ENCODE measurements around the gene FAM120B. TPM values are rescaled to one million over a fixed set of nuclear protein-coding genes. Genes with fewer than 3 reads are reported as not detected.

The FAM120B gene
- total RNA-seq, 1 experiment from 2014 or later, result 15.2 TPM

DNA sequence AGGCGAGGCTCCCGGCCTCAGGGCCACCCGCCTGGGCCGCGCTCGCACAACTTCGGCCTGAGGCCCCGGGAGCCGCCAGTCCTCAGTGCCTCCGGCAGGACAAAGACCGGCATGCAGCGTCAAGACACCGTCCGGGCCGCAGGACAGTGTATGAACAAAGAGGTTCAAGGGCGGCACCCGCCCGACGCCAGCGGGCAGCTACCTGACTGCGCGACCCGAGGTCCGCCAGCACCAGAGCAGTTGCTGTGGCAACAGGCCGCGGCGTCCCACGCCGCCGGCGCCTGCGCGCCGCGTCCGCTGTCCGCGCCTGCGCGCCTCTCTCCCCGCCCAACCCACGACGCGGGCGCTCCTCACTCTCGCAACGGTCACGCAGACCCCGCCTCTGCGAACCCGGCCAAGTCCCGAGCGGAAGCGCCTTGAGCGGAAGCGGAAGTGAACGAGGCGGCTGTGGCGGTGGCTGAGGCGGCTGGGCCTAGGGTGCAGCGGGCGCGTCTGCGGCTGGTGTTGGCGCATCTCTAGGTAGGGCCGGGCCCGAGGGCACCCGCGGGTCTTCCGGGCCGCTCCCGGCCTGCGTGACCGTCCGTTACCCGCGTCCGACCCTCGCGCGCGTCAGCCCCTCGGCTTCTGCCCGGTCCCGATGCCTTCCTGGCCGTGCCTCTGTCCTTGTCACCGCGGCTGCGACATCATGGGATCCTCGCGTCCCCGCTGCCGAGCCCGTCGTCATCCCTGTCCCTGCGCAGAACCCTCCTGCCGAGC lies at the start of gene FAM120B (continued):
- TF ChIP-seq CREB1 (CRISPR knock-in tag; IDR thresholded peaks at IDR 0.05) (peak; percentile 83; the same call in 1 of the 2 replicates), ELF4 (CRISPR knock-in tag; IDR thresholded peaks at IDR 0.05; ENCODE audit: low read depth) (0 out of 2 replicates have a peak, but pooled peaks have one; percentile 75), ATF1 (CRISPR knock-in tag; IDR thresholded peaks at IDR 0.05) (no peak), NR2C2 (CRISPR knock-in tag; IDR thresholded peaks at IDR 0.05) (peak; percentile 35; the same call in 1 of the 2 replicates), SP1 (CRISPR knock-in tag; conservative IDR thresholded peaks at IDR 0.05) (peak; percentile 34; the same call in 1 of the 2 replicates), ESRRA (CRISPR knock-in tag; IDR thresholded peaks at IDR 0.05; ENCODE audit: borderline replicate concordance) (peak; percentile 78; the same call in 1 of the 2 replicates), ZNF219 (CRISPR knock-in tag; IDR thresholded peaks at IDR 0.05; ENCODE audit: borderline replicate concordance) (0 out of 2 replicates have a peak, but pooled peaks have one; percentile 72), ETV6 (CRISPR knock-in tag; IDR thresholded peaks at IDR 0.05) (peak; percentile 87), TP53 (CRISPR knock-in tag; IDR thresholded peaks at IDR 0.05) (peak; percentile 54)
- TF ChIP-seq, protein P1, sequence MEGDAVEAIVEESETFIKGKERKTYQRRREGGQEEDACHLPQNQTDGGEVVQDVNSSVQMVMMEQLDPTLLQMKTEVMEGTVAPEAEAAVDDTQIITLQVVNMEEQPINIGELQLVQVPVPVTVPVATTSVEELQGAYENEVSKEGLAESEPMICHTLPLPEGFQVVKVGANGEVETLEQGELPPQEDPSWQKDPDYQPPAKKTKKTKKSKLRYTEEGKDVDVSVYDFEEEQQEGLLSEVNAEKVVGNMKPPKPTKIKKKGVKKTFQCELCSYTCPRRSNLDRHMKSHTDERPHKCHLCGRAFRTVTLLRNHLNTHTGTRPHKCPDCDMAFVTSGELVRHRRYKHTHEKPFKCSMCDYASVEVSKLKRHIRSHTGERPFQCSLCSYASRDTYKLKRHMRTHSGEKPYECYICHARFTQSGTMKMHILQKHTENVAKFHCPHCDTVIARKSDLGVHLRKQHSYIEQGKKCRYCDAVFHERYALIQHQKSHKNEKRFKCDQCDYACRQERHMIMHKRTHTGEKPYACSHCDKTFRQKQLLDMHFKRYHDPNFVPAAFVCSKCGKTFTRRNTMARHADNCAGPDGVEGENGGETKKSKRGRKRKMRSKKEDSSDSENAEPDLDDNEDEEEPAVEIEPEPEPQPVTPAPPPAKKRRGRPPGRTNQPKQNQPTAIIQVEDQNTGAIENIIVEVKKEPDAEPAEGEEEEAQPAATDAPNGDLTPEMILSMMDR (IDR thresholded peaks at IDR 0.05), result no peak
- TF ChIP-seq, protein P2, sequence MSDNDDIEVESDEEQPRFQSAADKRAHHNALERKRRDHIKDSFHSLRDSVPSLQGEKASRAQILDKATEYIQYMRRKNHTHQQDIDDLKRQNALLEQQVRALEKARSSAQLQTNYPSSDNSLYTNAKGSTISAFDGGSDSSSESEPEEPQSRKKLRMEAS (CRISPR knock-in tag; IDR thresholded peaks at IDR 0.05), result peak; percentile 85
- TF ChIP-seq, protein P3, sequence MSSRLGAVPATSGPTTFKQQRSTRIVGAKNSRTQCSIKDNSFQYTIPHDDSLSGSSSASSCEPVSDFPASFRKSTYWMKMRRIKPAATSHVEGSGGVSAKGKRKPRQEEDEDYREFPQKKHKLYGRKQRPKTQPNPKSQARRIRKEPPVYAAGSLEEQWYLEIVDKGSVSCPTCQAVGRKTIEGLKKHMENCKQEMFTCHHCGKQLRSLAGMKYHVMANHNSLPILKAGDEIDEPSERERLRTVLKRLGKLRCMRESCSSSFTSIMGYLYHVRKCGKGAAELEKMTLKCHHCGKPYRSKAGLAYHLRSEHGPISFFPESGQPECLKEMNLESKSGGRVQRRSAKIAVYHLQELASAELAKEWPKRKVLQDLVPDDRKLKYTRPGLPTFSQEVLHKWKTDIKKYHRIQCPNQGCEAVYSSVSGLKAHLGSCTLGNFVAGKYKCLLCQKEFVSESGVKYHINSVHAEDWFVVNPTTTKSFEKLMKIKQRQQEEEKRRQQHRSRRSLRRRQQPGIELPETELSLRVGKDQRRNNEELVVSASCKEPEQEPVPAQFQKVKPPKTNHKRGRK (CRISPR knock-in tag; IDR thresholded peaks at IDR 0.05; ENCODE audit: borderline replicate concordance), result peak; percentile 44; the same call in 1 of the 2 replicates
- TF ChIP-seq, protein P4, sequence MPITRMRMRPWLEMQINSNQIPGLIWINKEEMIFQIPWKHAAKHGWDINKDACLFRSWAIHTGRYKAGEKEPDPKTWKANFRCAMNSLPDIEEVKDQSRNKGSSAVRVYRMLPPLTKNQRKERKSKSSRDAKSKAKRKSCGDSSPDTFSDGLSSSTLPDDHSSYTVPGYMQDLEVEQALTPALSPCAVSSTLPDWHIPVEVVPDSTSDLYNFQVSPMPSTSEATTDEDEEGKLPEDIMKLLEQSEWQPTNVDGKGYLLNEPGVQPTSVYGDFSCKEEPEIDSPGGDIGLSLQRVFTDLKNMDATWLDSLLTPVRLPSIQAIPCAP (CRISPR knock-in tag; IDR thresholded peaks at IDR 0.05), result peak; percentile 87
- TF ChIP-seq, protein P5, sequence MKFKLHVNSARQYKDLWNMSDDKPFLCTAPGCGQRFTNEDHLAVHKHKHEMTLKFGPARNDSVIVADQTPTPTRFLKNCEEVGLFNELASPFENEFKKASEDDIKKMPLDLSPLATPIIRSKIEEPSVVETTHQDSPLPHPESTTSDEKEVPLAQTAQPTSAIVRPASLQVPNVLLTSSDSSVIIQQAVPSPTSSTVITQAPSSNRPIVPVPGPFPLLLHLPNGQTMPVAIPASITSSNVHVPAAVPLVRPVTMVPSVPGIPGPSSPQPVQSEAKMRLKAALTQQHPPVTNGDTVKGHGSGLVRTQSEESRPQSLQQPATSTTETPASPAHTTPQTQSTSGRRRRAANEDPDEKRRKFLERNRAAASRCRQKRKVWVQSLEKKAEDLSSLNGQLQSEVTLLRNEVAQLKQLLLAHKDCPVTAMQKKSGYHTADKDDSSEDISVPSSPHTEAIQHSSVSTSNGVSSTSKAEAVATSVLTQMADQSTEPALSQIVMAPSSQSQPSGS (CRISPR knock-in tag; IDR thresholded peaks at IDR 0.05; ENCODE audit: borderline replicate concordance, low read depth), result 0 out of 2 replicates have a peak, but pooled peaks have one; percentile 40
- TF ChIP-seq, protein P6, sequence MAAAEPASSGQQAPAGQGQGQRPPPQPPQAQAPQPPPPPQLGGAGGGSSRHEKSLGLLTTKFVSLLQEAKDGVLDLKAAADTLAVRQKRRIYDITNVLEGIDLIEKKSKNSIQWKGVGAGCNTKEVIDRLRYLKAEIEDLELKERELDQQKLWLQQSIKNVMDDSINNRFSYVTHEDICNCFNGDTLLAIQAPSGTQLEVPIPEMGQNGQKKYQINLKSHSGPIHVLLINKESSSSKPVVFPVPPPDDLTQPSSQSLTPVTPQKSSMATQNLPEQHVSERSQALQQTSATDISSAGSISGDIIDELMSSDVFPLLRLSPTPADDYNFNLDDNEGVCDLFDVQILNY (CRISPR knock-in tag; IDR thresholded peaks at IDR 0.05), result peak; percentile 36; the same call in 1 of the 2 replicates

DNA sequence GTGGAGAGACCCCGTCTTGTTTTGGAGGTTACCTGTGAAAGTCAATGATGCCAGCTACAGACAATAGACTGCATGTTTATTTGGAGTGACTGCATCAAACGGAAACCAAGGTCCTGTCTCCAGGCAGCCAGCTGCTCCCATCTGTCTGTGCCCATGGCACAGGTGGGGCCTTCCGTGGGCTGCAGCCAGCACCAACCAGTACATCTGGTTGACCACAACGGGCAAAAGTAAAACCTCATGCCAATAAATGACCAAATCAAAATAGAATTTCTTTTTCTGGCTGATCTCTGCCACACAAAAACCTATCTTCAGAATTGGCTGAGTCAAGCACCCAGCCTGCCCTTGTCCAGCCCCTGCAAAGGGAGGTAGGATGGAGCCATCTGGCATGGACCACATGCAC lies 49.2 kb upstream of the FAM120B start:
- DNase-seq (ENCODE audit: low spot score) (no peak), ATAC-seq (no peak)
- Mint-ChIP-seq H3K36me3 (no peaks in the 10 kb centered on the region), H3K27ac (no peak overlapping the region), H3K4me1 (no peaks in the 10 kb centered on the region), H3K9me3 (peaks cover 3% of the 10 kb centered on the region; the same call in 1 of the 2 replicates), H3K4me3 (no peak overlapping the region), H3K27me3 (ENCODE audit: low read depth) (no peaks in the 10 kb centered on the region)
- TF ChIP-seq, protein P7, sequence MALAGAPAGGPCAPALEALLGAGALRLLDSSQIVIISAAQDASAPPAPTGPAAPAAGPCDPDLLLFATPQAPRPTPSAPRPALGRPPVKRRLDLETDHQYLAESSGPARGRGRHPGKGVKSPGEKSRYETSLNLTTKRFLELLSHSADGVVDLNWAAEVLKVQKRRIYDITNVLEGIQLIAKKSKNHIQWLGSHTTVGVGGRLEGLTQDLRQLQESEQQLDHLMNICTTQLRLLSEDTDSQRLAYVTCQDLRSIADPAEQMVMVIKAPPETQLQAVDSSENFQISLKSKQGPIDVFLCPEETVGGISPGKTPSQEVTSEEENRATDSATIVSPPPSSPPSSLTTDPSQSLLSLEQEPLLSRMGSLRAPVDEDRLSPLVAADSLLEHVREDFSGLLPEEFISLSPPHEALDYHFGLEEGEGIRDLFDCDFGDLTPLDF (CRISPR knock-in tag; IDR thresholded peaks at IDR 0.05), result no peak
- POLR2A ChIA-PET, result no interaction called here
- CTCF ChIA-PET, result no interaction called here

Data from WTC11 (cell line).